HG03439 (cell line): Measurements from ENCODE around the gene COLGALT1.
"Not testable (repeated sequence)": the region's sequence is repeated elsewhere in the genome, so short reads cannot be mapped to it uniquely, and the experiment has no call there.

Experiments used
- ATAC-seq: cut with Tn5 transposase; IDR thresholded peaks from one replicate; pipeline ENCODE4 v1.9.1; 2021; ENCODE audit warnings: mild to moderate bottlenecking, moderate library complexity; ENCODE audit not compliant: unreplicated experiment

COLGALT1 gene

GRCh38 chr19:17590866-17591265 lies 35.4 kb downstream of the COLGALT1 start:
- ATAC-seq: no peak

- not testable (repeated sequence) for ATAC-seq
Measured at GRCh38 chr19:17594296-17594695, 38.8 kb downstream of the COLGALT1 start.

- ATAC-seq: not testable (repeated sequence)
Measured at GRCh38 chr19:17598063-17598462, 42.6 kb downstream of the COLGALT1 start.

GRCh38 chr19:17598953-17599352 lies 43.5 kb downstream of the COLGALT1 start:
- no peak for ATAC-seq

GRCh38 chr19:17599780-17600179 lies 44.3 kb downstream of the COLGALT1 start:
- ATAC-seq: no peak

GRCh38 chr19:17601683-17602082 lies 46.2 kb downstream of the COLGALT1 start:
- no peak for ATAC-seq

GRCh38 chr19:17602217-17602616 lies 46.8 kb downstream of the COLGALT1 start:
- ATAC-seq: no peak

- ATAC-seq: no peak
Measured at GRCh38 chr19:17602872-17603510, 47.5 kb downstream of the COLGALT1 start.

GRCh38 chr19:17604372-17605025 lies 49.0 kb downstream of the COLGALT1 start:
- no peak for ATAC-seq

- ATAC-seq: no peak
Measured at GRCh38 chr19:17605117-17605516, 49.7 kb downstream of the COLGALT1 start.

- peak; percentile 75 for ATAC-seq
Measured at GRCh38 chr19:17605761-17606589, 50.5 kb downstream of the COLGALT1 start.

GRCh38 chr19:17606590-17607185 lies 51.2 kb downstream of the COLGALT1 start:
- peak; percentile 4 for ATAC-seq

- ATAC-seq: no peak
Measured at GRCh38 chr19:17607936-17608335, 52.5 kb downstream of the COLGALT1 start.

GRCh38 chr19:17610384-17610783 lies 54.9 kb downstream of the COLGALT1 start:
- ATAC-seq: no peak

- ATAC-seq: no peak
Measured at GRCh38 chr19:17611462-17612244, 56.2 kb downstream of the COLGALT1 start.

GRCh38 chr19:17614476-17614875 lies 59.0 kb downstream of the COLGALT1 start:
- ATAC-seq: no peak

GRCh38 chr19:17615889-17616685 lies 60.6 kb downstream of the COLGALT1 start:
- ATAC-seq: no peak

- ATAC-seq: no peak
Measured at GRCh38 chr19:17616686-17616960, 61.2 kb downstream of the COLGALT1 start.

GRCh38 chr19:17616961-17617806 lies 61.7 kb downstream of the COLGALT1 start:
- no peak for ATAC-seq
